ENCODE data around the gene PASK. TPM values are rescaled to one million over a fixed set of nuclear protein-coding genes. Genes with fewer than 3 reads are reported as not detected.

The PASK gene
- total RNA-seq, 1 experiment from 2014 or later: 80.9 TPM

GRCh38 chr2:241130316-241130715 lies 19.0 kb downstream of the PASK start:
- no peak overlapping the region for H3K27ac Mint-ChIP-seq
- ATAC-seq (no peak), DNase-seq (ENCODE audit: low spot score) (no peak)
- H3K27me3 Mint-ChIP-seq (ENCODE audit: low read depth): no peaks in the 10 kb centered on the region
- H3K4me3 Mint-ChIP-seq: no peak overlapping the region
- ChIA-PET POLR2A (no interaction called here), CTCF (no interaction called here)
- no peaks in the 10 kb centered on the region for H3K4me1 Mint-ChIP-seq
- peaks cover 3% of the 10 kb centered on the region; the same call in 1 of the 2 replicates for H3K9me3 Mint-ChIP-seq
- H3K36me3 Mint-ChIP-seq: peaks cover 21% of the 10 kb centered on the region
- no peak for TF ChIP-seq MXD4 (CRISPR knock-in tag; IDR thresholded peaks at IDR 0.05; ENCODE audit: borderline replicate concordance)
- no peak for TF ChIP-seq MLX (CRISPR knock-in tag; IDR thresholded peaks at IDR 0.05)
- TF ChIP-seq ELF4 (CRISPR knock-in tag; IDR thresholded peaks at IDR 0.05; ENCODE audit: low read depth): no peak
- TF ChIP-seq ATF2 (CRISPR knock-in tag; IDR thresholded peaks at IDR 0.05; ENCODE audit: borderline replicate concordance, low read depth): no peak
- TF ChIP-seq GTF2I (CRISPR knock-in tag; conservative IDR thresholded peaks at IDR 0.05): no peak
- TF ChIP-seq ZNF121 (CRISPR knock-in tag; IDR thresholded peaks at IDR 0.05): no peak
- no peak for TF ChIP-seq SP1 (CRISPR knock-in tag; conservative IDR thresholded peaks at IDR 0.05)
- no peak for TF ChIP-seq ETV6 (CRISPR knock-in tag; IDR thresholded peaks at IDR 0.05)
- no peak for TF ChIP-seq SOX15 (CRISPR knock-in tag; IDR thresholded peaks at IDR 0.05)
- no peak for TF ChIP-seq E2F1 (CRISPR knock-in tag; IDR thresholded peaks at IDR 0.05)
- no peak for TF ChIP-seq TEAD4 (CRISPR knock-in tag; IDR thresholded peaks at IDR 0.05)
- no peak for TF ChIP-seq ATF3 (CRISPR knock-in tag; conservative IDR thresholded peaks at IDR 0.05)
- TF ChIP-seq JAZF1 (CRISPR knock-in tag; IDR thresholded peaks at IDR 0.05): no peak
- TF ChIP-seq ZBTB21 (CRISPR knock-in tag; IDR thresholded peaks at IDR 0.05; ENCODE audit: borderline replicate concordance): no peak
- no peak for TF ChIP-seq CREM (CRISPR knock-in tag; IDR thresholded peaks at IDR 0.05)
- TF ChIP-seq HMGXB4 (CRISPR knock-in tag; IDR thresholded peaks at IDR 0.05): no peak
- TF ChIP-seq ZNF671 (CRISPR knock-in tag; IDR thresholded peaks at IDR 0.05): no peak
- TF ChIP-seq CTCF (IDR thresholded peaks at IDR 0.05): no peak
- TF ChIP-seq ZNF532 (CRISPR knock-in tag; IDR thresholded peaks at IDR 0.05; ENCODE audit: borderline replicate concordance): no peak
- no peak for TF ChIP-seq E2F4 (CRISPR knock-in tag; IDR thresholded peaks at IDR 0.05; ENCODE audit: borderline replicate concordance, low read depth)
